IPS DF 19.7 (cell line): ENCODE measurements around the gene RGS10.
A peak's percentile ranks its signal among the peaks of the same experiment; 100 is the strongest.

ENCODE experiments used
- DNase-seq: peaks from one replicate; pipeline ENCODE4 v3.0.0-alpha.2; 2013; ENCODE audit warnings: low read depth, low spot score

The RGS10 gene

GRCh38 chr10:119496273-119496672, 46.2 kb downstream of the RGS10 start:
- no peak for DNase-seq

- DNase-seq = no peak
Observed at GRCh38 chr10:119495545-119495944, 47.0 kb downstream of the RGS10 start.

- no peak for DNase-seq
Observed at GRCh38 chr10:119495021-119495505, 47.5 kb downstream of the RGS10 start.

GRCh38 chr10:119494236-119495020, 48.1 kb downstream of the RGS10 start:
- DNase-seq = no peak

- DNase-seq = no peak
Observed at GRCh38 chr10:119493155-119493554, 49.4 kb downstream of the RGS10 start.

GRCh38 chr10:119491966-119492757, 50.4 kb downstream of the RGS10 start:
- no peak for DNase-seq

- no peak for DNase-seq
Observed at GRCh38 chr10:119489991-119490326, 52.6 kb downstream of the RGS10 start.

GRCh38 chr10:119488675-119489074, 53.8 kb downstream of the RGS10 start:
- DNase-seq = no peak

GRCh38 chr10:119483839-119484238, 58.7 kb downstream of the RGS10 start:
- DNase-seq = no peak

GRCh38 chr10:119483001-119483400, 59.5 kb downstream of the RGS10 start:
- no peak for DNase-seq

- DNase-seq = no peak
Observed at GRCh38 chr10:119481781-119482426, 60.6 kb downstream of the RGS10 start.

GRCh38 chr10:119480667-119481066, 61.9 kb downstream of the RGS10 start:
- no peak for DNase-seq

- DNase-seq = peak; percentile 78
Observed at GRCh38 chr10:119479532-119479931, 63.0 kb downstream of the RGS10 start.

- DNase-seq = no peak
Observed at GRCh38 chr10:119478811-119479341, 63.6 kb downstream of the RGS10 start.

- no peak for DNase-seq
Observed at GRCh38 chr10:119478111-119478802, 64.3 kb downstream of the RGS10 start.

GRCh38 chr10:119477444-119477843, 65.1 kb downstream of the RGS10 start:
- no peak for DNase-seq

- DNase-seq = no peak
Observed at GRCh38 chr10:119474606-119475005, 67.9 kb downstream of the RGS10 start.

GRCh38 chr10:119473771-119474170, 68.7 kb downstream of the RGS10 start:
- DNase-seq = no peak

- no peak for DNase-seq
Observed at GRCh38 chr10:119470920-119471702, 71.4 kb downstream of the RGS10 start.

GRCh38 chr10:119469846-119470245, 72.7 kb downstream of the RGS10 start:
- DNase-seq = no peak

GRCh38 chr10:119469325-119469707, 73.2 kb downstream of the RGS10 start:
- DNase-seq = no peak
